GM20000 (cell line): Measurements from ENCODE around the gene NBAS.

Experiments used
- DNase-seq: peaks from one replicate; pipeline ENCODE4 v3.0.0; 2012; ENCODE audit warnings: low spot score
- TF ChIP-seq, protein P1 (sequence below): IDR thresholded peaks from 2 replicates; pipeline ENCODE4 v1.5.1; 2012; ENCODE audit warnings: mild to moderate bottlenecking, control low read depth; ENCODE audit errors: extremely low read depth, missing control alignments

The NBAS gene

GRCh38 chr2:15126373-15126772 is 434.8 kb downstream of the NBAS start:
- TF ChIP-seq, protein P1, sequence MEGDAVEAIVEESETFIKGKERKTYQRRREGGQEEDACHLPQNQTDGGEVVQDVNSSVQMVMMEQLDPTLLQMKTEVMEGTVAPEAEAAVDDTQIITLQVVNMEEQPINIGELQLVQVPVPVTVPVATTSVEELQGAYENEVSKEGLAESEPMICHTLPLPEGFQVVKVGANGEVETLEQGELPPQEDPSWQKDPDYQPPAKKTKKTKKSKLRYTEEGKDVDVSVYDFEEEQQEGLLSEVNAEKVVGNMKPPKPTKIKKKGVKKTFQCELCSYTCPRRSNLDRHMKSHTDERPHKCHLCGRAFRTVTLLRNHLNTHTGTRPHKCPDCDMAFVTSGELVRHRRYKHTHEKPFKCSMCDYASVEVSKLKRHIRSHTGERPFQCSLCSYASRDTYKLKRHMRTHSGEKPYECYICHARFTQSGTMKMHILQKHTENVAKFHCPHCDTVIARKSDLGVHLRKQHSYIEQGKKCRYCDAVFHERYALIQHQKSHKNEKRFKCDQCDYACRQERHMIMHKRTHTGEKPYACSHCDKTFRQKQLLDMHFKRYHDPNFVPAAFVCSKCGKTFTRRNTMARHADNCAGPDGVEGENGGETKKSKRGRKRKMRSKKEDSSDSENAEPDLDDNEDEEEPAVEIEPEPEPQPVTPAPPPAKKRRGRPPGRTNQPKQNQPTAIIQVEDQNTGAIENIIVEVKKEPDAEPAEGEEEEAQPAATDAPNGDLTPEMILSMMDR = no peak
- DNase-seq = no peak

DNA sequence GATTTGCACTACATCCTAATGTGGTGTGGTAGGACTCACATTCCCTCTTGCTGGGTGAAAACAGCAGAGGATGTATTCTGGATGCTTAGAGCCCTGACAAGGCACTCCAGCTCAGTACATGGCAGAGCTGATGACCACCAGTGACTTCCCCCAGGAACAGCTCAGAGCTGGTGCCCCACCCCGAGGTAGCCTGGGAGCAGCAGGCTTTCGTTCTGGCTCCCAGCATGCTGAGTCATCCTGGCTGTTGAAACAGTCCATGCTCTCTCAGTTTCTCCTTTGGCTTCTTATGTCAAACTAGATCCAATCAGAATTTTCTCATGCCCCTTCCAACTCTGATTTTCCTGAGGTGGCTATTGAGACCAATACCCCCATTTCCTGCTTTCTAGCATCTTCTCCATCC is 438.2 kb downstream of the NBAS start:
- TF ChIP-seq, protein P1 = no peak
- no peak for DNase-seq

DNA sequence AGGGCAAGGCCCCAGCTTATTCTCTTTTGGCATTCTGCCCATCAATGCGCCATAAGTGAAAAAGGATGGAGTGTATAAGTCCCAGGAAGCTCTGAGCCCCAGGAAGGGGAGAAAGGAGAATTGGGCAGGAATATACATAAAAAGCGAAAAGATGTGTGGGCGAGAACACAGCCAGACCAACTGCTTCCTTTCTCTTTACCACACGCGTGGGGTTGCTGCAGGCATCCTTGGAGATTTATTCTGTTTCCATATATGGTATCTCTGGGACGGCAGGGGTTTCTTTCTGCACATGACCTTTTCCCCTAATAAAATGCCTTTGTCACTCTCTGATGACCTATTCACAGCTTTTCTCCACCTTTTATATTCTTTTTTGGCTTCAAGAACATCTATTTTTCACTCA is 440.5 kb downstream of the NBAS start:
- TF ChIP-seq, protein P1 = no peak
- DNase-seq = no peak

DNA sequence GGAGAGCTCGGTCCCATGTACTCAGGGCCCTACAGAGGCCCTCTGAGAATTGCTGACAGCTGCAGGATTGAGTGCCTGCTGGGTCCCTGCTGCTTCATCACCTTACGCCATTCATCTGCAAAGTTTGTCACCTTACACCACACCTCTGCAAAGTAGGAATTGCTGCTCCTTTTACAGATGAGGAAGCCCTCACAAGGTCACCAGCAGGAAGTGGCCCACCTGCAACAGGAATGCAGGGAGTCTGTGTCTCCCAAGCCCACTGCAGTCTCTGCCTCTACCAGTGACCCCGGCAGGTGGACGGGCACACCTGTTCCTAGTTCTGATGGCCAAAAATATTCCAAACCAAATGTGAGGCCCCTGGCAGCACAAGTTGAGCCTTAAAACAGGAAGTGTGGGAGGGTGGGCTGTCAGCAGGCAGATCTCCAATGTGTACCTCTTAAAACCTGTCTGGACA is 441.4 kb downstream of the NBAS start:
- TF ChIP-seq, protein P1 = no peak
- no peak for DNase-seq

DNA sequence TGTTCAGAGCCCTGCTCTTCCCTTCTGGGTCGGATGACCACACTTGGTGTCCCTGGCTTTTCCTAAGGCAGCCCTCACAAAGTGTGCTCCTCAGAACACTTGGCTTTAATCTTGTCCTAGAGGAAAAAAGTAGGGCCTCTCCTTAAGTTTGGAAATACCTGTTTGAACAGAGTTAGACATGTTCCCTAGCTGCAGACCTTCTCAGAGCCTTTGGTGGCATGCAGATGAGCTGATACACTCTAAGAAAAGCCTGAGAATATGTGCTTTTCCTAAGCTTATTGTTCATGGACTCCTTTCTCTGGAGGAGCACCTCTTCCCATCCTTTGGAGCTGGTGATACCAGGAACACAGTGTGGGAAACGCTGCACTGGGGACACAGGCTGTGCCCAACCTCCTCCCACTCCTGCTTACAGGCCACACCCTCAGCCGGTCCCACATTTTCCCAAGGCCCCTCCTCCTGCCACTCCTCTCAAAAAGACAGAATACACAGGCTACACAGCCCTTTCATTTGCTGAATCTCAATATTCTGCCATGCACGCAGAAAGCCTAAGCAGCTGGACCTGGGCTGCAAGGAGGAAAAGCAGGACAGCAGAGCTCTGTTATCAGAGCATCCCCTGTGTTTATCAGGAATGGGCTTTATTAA is 443.6 kb downstream of the NBAS start:
- TF ChIP-seq, protein P1 = no peak
- DNase-seq = no peak
